NCI-H345 treated with DMSO at 0.1 percent for 48 hours (cell line): Measurements from ENCODE around the gene ZNF100.
"Not testable (repeated sequence)": the region's sequence is repeated elsewhere in the genome, so short reads cannot be mapped to it uniquely, and the experiment has no call there.

Experiments used
- DNase-seq: peaks from one replicate; lab custom pipeline; 2025; ENCODE audit not compliant: unreplicated experiment; lab: John Stamatoyannopoulos, UW

The ZNF100 gene

DNA sequence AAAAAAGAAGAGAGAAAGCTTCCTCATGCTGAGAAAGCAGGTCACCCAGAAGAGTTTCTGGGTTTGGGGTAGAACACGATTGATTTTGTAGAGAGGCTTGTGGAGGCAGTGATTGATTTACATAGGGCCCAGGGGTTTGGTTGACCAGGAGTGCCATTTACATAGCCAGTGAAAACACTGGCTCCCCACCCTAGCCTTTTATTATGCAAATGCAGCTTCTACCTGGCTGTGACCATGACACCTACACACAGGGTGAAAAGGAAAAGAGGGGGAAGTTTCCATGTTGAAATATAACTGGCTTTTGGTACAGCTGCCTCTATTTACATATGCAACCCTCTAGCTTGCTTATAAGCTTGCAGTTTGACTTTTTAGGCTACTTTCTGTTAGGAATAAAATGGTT is 62.0 kb downstream of the ZNF100 start:
- DNase-seq = no peak

DNA sequence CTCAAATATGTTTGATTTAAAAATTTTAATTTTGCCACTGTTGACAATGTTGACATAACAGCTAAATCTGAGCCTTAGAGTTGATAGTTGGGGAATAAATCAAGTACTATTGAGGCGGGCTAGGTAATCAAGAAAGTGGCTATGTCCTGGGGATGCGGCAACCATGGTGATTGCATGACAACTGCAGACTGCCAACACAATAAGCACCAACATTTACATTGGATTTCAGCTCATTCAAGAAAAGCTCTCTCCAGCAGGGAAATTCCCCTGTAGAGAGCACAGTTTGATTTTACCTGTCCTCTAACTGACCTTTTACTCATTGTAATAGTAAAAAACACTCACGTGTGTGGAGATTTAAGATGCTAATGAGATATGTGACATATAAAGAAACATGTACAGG is 63.1 kb downstream of the ZNF100 start:
- no peak for DNase-seq

DNA sequence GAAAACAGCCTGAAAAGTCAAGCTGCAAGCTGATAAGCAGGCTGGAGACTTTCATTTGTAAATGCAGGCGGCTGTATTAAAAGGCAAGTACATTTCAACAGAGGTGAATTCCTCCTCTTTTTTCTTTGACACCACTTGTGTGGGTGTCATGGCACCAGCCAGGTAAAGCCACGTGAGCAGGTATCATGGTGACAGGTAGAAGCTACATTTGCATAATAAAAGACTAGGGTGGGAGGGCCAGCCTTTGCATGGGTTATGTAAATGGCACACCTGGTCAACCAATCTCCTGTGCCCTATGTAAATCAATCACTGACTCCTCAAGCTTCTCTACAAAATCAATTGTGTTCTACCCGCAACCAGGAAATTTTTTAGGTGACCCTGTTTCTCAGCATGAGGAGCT is 68.2 kb downstream of the ZNF100 start:
- DNase-seq = no peak

DNA sequence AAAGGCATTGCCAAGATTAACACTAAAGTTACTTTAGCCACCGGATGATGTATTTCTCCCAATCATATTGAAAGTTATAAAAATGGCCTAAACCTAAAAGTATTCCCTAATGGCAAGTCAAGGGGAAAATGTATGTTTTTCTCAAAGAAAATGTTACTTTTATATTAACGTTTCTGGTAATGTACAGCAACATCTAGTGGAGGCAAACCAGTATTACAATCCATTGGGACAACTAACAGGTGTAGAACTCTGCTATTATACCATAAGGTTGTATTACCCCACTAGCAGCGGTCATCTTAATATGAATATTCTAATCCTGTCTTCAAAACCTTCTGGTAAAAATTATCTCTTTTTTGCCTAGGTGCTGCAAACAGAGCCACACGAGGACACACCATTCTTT is 69.2 kb downstream of the ZNF100 start:
- DNase-seq = no peak

DNA sequence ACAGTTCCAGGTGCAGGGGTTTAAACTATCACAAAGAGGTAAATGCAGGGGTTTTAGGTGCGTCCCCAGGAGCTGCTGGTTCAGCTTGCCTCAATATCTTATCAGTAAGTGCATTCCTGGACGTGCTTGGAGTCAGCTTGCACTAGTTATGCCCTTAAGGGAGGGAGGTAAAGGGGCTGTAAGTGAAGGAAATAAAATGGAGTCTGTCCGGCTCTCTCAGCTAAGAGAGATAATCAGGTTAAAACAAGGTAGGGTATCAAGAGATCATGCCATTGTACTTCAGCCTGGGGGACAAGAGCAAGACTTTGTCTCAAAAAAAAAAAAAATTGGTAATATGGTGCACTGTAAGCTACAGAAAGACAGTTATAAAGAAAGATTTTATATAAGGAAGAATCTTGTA is 69.7 kb downstream of the ZNF100 start:
- DNase-seq = no peak

DNA sequence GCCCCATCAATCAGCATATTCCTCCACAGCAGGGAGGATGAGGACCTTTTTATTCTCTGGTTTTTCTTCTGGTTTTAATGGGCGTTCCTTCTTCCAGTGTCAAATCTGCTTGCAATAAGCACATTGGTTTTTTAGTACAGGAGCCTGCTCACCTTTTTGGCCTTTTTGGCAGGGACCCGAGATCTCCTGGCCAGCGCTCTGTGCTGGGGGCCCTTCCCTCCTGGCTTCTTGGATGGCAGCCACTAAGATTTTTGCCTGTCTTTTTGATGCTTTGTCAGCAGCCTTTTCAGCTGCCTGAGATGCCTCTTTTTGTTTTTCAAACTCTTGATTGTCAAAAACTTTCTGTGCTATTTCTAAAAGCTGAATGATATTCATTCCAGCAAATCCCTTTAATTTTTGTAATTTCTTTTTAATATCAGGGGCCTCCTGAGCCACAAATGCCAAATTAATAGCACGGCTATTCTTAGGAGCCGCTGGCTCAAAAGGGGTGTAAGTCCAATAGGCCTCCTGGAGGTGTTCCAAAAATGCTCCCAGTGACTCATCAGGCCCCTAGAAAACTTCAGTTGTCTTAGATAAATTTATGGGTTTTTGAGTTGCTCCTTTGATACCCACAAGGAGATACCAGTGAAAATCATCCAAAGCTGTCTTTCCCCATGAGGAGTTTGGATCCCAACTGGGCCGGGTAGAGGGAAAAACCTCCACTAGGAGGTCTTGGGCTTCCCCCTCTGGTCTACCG is 73.0 kb downstream of the ZNF100 start:
- DNase-seq = no peak

DNA sequence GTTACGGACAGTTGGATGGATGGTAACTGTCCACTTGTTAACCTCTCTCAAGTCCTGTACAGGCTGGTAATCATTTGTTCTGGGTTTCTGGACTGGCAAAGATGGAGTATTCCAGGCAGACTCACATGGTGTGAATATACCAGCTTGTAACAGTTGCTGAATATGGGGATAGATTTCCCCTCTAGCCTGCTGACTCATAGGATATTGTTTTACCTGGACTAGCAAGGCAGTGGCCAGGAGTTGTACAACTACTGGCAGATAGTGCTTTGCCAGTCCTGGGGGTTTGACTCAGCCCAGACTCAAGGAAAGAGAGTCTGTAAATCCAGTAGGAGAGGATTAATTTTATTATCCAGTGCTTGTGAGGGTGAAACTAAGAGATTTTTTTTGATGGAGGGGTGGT is 74.0 kb downstream of the ZNF100 start:
- DNase-seq = no peak

DNA sequence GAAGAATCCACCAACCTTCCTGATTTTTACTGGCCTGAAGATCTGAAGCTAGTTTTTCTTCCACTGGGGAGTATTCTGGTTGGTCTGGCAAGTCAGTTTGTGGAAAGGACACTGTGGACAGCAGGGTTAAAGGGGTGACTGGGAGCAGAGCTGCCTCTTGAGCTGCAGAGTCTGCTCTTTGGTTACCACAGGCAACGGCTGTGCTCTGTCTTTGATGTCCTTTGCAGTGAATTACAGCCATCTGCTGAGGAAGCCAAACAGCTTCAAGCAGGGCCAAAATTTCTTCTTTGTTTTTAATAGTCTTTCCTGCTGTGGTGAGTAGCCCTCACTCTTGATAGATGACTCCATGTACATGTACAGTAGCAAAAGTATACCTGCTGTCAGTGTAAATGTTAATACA is 75.7 kb downstream of the ZNF100 start:
- DNase-seq = no peak

DNA sequence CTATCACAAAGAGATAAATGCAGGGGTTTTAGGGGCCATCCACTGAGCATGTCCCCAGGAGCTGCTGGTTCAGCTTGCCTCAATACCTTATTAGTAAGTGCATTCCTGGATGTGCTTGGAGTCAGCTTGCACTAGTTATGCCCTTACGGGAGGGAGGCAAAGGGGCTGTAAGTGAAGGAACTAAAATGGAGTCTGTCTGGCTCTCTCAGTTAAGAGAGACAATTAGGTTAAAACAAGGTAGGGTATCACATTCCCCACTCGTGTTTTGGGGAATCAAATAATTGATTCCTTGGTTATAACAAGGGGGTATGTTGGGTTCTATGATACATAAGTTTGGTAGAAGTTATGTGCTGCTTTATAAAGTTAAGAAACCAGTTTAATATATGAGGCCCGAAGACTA is 78.9 kb downstream of the ZNF100 start:
- DNase-seq = no peak

DNA sequence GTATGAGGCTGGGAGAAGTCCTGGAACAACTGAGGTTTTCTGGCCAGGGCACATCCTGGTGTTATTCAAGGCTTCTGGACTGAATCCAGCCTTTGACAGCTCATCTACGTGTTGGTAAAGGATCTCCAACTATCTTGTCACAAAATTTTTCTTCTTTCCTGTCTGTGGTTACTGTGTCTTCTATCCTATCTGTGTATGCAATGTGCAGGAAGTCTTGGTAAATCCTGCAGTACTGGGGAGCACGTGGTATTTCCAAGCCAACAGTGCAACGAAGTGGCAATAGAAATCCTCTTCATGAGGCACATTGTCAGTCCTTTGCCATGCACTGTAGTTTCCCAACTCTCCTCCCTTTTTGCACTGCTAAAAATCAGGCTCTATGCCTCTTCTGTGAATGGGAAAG is 86.7 kb downstream of the ZNF100 start:
- DNase-seq = no peak

DNA sequence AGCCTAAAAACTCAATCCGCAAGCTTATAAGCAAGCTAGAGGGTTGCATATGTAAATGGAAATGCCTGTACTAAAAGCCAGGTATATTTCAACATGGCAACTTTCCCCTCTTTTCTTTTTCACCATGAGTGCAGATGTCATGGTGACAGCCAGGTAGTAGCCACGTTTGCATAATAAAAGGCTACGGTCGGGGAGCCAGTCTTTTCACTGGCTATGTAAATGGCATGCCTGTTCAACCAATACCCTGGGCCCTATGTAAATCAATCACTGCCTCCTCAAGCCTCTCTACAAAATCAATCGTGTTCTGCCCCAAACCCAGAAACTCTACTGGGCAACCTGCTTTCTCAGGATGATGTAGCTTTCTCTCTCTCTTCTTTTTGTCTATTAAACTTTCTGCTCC is 87.4 kb downstream of the ZNF100 start:
- no peak for DNase-seq

DNA sequence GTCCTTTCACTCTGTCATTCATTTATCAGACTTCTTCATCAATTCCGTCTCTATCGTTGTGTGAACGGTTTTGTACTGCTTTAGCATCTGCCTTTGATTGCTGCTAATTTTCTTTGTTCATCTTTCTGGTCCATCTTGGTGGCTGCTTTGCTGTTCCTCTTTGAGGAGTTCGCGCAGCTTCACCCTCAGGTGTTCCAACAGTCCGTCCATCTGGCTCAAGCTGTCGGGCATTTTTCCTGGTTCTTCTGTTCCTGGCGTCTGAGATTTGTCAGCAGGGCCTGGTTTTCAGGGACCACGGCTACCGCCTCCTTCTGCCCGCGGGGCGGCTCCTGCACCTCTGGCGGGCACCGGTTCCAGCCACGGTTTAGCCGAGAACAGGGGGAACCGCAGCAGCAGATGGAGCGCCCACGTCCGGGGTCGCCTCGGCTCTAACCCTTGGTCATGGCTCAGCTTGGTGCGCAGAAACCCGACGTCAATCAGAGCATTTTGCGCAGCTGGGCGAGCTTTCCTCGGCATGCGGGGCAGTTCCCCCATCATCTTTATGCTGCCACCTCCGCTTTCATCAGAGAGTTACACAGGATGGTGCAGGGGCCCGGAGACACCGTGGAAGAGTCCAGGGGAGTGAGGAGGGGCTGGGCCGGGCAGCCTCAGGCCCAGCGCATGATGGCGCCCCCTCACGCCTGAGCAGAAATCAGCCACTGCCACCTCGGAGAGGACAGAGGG is 89.5 kb downstream of the ZNF100 start:
- no peak for DNase-seq

DNA sequence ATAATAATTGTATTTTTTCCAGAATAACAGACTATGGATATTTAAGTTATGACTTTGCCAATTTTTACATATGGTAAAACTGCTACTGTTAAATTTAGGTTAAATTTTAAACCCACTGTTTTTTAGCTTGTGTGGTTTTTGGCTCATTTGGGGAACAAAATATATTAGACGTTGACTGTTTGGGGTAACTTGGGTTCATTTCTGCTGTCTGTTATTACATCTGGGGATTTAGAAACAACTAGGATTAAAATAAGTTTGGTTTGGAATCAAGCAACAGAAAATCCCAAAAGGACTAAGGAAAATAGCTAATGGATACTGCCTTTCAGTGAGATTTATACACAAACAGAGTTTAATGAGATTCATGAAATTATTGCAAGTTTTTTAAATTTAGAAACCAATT is 92.9 kb downstream of the ZNF100 start:
- DNase-seq = no peak

DNA sequence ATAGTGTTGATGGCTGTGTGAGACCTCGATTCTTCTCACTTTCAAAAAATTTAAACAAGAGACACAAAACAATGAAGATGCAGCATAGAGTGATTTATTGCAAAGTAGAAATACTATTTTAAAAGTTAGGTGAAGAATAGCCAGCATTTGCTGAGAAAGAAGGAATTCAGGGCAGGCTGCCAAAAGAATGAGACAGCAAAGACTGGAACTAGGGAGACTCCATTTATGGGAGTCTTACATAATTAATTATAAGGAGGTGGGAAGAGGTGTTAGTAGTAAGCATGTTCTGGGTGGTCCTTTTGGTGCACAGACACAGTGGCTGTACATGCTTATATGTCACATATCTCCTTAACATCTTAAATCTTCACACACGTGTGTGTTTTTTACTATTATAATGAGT is 93.9 kb downstream of the ZNF100 start:
- DNase-seq = not testable (repeated sequence)
